Measurements from ENCODE around the gene RABL2B.
"Not testable (repeated sequence)": the region's sequence is repeated elsewhere in the genome, so short reads cannot be mapped to it uniquely, and the experiment has no call there.

Gene RABL2B

DNA sequence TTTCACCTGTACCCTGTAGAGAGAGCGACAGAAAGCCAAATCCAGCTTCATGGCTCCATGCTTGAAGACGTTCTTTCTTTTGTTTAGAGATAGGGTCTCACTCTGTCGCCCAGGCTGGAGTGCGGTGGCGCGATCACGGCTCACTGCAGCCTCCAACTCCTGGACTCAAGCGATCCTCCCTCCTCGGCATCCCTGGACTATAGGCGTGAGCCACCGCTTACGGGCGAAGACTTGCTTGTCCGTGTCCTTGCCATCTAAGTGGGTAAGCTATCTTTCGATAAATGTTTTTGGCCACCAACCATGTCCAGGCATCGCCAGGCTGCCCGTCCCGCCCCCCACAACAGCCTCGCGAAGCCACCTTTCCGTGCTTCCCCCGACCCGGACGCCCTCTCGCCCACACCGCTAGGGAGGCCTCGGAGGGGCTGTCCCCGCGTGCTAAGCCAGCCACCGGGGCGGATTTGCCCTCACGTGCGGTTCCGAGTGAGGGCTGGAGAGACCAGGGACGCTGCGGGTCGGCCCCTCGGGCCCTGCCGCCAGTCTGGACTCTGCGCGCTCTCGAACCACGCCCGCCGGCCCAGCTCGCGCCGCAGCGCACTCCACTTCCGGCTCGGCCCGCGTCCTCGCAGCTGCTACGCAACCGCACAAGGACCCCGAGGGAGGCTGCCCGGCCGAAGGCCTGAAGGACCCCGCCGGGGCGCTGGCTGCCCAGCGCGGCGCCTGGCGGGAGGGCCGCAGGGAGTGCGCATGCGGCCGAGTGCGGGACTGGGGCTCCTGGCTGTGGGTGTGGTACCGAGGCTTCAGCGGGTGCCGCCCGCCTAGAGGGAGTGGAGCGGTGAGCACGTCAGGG is at the start of gene RABL2B:
RABL2B (minus strand) TSS at position 604 of the 847 bp plus-strand sequence. CDS start 1,342 bp downstream, outside the sequence.
- ATAC-seq = peak; percentile 96

- ATAC-seq = not testable (repeated sequence)
These were observed 3.5 kb upstream of the RABL2B start for GRCh38 chr22:50786936-50787335.

DNA sequence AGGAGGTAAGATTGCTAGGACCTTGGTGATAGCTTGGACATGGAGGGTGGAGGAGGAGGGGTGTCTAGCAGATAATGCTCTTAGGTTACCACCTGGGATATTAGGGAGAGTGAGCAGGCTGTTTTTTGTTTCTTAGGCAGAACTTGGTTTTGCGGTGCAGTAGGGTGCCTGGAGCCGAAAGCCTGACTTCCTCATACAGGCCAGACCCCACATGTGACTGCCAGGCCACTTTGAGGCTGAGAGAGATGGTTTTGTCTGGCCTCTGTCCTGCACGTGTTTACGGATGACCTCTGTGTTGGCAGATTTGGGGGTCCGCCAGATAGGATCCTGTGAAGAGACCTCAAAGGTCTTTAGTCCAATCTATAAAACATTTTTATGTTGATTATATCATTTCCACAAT is 1.9 kb upstream of the RABL2B start:
- ATAC-seq = not testable (repeated sequence)

DNA sequence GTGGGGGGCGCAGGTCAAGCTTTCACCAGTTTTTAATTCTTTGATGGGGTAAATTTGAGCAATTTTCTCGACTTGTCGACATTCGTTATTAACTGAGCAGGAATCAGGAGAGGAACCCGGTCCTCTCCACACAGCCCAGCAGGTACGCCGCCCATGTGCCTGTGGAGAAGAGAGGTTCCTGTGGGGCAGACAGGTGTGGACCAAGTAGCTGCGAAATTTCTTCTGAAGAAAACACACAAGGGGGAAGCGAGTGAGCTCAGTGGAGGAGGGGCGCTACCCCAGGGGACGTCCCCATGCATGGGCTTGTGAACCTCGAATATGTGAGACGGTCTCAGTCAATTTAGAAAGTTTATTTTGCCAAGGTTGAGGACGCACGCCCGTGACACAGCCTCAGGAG is 442 bp upstream of the RABL2B start:
- ATAC-seq = peak; percentile 33; the same call in 2 of the 3 replicates

GRCh38 chr22:50782253-50782652 is 1.2 kb downstream of the RABL2B start:
- ATAC-seq = not testable (repeated sequence)

DNA sequence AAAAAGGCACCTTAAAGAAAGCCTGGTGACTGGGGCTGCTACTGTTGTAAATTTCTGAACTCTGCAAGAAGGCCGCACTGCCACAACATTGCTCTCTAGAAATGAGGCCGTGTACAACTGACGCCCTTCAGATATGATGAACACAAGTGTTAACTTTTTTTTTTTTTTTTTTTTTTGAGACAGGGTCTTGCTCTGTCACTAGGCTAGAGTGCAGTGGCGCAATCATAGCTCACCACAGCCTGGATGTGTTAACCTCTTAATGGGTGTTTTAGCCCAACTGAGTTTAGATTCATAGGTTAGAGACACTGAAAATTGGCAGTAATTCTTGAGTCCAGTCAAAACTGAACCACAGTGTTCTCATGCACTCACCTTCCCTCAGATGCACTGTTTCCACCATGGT is 3.2 kb downstream of the RABL2B start:
- ATAC-seq = not testable (repeated sequence)

DNA sequence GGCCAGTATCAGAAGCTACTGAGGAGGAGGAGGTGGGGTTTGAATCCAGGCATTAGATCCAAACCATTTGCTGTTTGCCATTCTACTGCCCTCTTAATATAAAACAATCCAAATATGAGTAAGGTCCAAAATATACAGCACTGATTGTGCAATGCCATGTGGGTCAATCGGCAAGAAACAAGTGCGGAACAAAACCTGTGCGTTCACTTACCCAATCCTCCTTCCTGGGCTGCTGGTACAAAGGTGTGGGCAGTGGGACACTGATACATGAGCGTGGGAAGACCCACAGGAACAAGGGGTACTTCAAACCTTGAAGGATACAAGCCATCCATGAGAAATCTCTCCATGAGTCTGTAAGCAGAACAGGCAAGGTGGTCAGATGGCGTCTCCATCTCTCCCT is 5.8 kb downstream of the RABL2B start:
- not testable (repeated sequence) for ATAC-seq

GRCh38 chr22:50775132-50775531 is 8.3 kb downstream of the RABL2B start:
- ATAC-seq = peak; percentile 96

DNA sequence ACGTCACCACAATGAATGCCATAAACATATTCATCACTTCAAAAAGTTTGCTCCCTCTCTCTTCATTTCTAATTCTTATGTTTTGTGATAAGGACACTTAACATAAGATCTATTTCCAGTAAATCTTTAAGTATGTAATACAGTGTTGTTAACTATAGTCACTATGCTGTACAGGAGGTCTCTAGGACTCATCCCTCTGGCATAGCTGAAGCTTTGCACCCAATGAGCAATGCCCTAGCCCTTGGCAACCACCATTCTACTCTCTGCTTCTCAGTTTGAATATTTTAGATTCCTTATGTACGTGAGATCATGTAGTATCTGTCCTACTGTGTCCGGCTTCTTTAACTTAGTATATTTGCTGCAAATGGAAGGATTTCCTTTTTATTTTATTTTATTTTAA is 19.1 kb downstream of the RABL2B start:
- not testable (repeated sequence) for ATAC-seq

DNA sequence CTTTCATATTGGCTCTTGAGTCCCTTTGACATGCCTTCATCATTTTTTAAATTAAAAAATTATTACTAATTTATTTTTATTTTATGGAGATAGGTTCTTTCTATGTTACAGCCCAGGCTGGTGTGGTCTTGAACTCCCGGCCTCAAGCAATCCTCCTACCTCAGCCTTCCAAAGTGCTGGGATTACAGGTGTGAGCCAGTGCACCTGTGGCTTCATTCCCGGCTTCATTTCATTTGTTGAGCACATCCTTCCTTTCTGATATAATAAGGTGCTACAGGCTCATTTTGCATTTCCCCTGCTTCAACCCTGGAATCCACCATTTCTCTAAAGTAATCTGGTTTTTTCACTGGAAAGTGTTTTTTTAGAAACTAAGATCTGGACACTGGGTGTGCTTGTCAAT is 21.6 kb downstream of the RABL2B start:
- ATAC-seq = not testable (repeated sequence)

GRCh38 chr22:50759597-50760341 is 23.7 kb downstream of the RABL2B start:
- ATAC-seq = not testable (repeated sequence)

DNA sequence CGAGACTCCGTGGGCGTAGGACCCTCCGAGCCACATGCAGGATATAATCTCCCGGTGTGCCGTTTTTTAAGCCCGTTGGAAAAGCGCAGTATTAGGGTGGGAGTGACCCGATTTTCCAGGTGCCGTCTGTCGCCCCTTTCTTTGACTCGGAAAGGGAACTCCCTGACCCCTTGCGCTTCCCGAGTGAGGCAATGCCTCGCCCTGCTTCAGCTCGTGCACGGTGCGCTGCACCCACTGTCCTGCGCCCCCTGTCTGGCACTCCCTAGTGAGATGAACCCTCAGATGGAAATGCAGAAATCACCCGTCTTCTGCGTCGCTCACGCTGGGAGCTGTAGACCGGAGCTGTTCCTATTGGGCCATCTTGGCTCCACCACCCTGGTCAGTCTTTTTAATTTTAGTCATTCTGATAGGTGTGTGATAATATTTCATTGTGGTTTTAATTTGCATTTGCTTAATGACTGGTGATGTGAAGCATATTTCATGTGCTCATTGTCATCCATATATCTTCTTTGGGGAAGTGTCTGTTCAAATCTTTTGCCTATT is 26.4 kb downstream of the RABL2B start:
- peak; percentile 40; the same call in 2 of the 3 replicates for ATAC-seq

DNA sequence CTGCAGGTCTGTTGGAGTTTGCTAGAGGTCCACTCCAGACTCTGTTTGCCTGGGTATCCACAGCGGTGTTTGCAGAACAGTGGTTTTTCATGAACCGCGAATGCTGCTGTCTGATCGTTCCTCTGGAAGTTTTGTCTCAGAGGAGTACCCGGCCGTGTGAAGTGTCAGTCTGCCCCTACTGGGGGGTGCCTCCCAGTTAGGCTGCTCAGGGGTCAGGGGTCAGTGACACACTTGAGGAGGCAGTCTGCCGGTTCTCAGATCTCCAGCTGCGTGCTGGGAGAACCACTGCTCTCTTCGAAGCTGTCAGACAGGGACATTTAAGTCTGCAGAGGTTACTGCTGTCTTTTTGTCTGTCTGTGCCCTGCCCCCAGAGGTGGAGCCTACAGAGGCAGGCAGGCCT is 27.0 kb downstream of the RABL2B start:
- not testable (repeated sequence) for ATAC-seq

More for the DNA sequence above, 26.4 kb downstream of the RABL2B start:
- peak; percentile 75 for TF ChIP-seq ZFP3 (CRISPR knock-in tag; IDR thresholded peaks at IDR 0.05)

GRCh38 chr22:50755251-50755650 is 28.2 kb downstream of the RABL2B start:
- not testable (repeated sequence) for ATAC-seq

DNA sequence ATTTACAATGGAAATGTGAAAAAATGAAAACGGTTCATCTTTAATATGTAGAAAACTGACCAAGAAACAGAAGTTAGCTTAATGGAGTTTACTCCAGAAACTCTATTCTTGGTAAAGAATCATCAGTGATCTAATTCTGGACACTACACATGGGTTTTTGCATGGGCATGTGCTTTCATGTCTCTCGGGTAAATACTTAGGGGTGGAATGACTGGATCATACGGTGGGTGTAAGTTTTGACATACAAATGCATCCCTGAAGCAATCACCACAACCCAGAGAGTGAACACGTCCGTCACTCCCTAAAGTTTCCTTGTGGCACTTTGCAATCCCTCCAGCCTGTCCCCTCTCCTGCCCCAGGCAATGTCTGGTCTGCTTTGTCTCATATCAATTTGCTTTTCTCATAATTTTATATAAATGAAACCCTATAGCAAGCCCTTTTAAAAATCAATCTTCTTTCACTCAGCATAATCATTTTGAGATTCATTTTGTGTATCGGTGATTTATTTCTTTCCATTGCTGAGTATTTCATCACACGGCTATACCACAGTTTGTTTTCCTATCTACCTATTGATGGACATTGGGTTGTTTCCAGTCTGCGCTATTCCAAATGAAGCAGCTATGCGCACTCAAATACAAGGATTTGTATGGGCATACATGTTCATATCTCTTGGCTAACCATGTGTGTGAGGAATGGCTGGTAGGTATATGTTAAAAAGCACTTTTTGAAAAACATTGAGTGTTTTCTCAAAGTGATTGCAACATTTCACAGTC is 33.9 kb downstream of the RABL2B start:
- not testable (repeated sequence) for ATAC-seq

DNA sequence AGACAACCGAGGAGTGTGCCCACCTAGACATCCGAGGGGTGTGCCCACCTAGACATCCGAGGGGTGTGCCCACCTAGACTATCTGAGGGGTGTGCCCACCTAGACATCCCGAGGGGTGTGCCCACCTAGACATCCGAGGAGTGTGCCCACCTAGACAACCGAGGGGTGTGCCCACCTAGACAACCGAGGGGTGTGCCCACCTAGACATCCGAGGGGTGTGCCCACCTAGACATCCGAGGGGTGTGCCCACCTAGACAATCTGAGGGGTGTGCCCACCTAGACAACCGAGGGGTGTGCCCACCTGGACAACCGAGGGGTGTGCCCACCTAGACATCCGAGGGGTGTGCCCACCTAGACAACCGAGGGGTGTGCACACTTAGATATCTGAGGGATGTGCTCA is 34.8 kb downstream of the RABL2B start:
- ATAC-seq = not testable (repeated sequence)

- not testable (repeated sequence) for ATAC-seq
These were observed 35.9 kb downstream of the RABL2B start for GRCh38 chr22:50747521-50747920.

DNA sequence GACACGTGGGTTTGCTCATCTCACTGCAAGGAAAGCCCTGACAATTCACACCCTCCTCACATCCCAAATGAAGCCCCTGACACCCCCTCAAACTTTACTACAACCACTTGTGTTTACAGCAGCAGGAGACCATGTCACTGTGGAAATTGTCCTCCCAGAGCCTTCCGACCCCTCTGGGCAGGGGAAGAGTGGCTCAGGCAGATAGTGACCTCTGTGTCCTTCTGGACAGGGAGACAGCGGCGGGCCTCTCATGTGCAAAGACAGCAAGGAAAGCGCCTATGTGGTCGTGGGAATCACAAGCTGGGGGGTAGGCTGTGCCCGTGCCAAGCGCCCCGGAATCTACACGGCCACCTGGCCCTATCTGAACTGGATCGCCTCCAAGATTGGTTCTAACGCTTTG is 39.0 kb downstream of the RABL2B start:
- not testable (repeated sequence) for ATAC-seq

DNA sequence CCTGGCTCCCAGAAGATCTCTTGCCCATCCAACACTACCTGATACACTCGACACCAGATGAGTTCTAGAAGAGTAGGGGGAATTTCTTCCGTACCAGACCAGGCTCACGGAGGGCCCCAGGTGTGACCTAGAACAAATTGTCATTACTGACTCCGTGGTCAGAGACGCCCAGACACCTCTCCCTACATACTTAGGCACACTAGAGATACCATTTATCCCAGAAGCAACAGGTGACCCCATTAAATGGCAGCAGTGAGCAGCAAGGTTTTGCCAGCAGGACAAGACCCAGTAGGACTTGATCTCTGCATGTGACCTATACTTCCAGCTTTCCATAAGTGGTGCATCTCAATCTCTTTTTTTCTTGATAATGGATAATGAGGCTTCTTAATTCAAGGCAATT is 42.7 kb downstream of the RABL2B start:
- ATAC-seq = not testable (repeated sequence)

All from SK-N-SH treated with all-trans-retinoic acid at 6 μM for 48 hours (cell line).